Esophagus muscularis mucosa (tissue), 3 donors: ENCODE results near the gene TSPAN7.

Experiments
- POLR2AphosphoS5 ChIP-seq, 2 donors: sonication (generic); formaldehyde crosslinking; IDR thresholded peaks; one replicate each; pipeline ENCODE4 v1.6.1; 2017; ENCODE audit warnings: antibody characterized with exemption in 2 of 2
- TF ChIP-seq, protein P1 (sequence below), 3 experiments: fragments of 200-600 bp in 2 of 3; fragments of 450-650 bp in 1 of 3; sonication (generic) in 2 of 3; IDR thresholded peaks; one replicate each; pipeline ENCODE4 v1.5.1; 2017 to 2019; ENCODE audit warnings: antibody characterized with exemption in 3 of 3, mild to moderate bottlenecking in 2 of 3, moderate library complexity in 1 of 3

DNA sequence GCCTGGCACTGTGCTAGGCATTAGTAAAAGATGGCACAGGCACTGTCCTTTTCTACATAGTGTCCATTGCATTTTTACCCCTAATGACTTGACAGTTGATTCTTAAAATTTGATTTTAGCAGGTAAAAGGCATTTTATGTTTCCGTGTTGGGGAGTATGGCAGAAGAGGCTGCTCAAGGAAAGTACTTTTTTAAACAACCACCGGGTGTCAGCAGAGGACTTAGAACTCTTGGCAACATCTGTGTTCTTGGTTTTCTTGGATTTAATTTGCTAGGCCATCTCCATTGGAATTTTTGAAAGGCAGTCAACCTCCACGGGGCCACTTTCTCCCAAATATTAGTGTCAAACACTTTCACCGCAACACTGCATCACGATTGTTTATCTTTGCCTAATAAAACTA, 102.9 kb downstream of the TSPAN7 start:
- TF ChIP-seq, protein P1, sequence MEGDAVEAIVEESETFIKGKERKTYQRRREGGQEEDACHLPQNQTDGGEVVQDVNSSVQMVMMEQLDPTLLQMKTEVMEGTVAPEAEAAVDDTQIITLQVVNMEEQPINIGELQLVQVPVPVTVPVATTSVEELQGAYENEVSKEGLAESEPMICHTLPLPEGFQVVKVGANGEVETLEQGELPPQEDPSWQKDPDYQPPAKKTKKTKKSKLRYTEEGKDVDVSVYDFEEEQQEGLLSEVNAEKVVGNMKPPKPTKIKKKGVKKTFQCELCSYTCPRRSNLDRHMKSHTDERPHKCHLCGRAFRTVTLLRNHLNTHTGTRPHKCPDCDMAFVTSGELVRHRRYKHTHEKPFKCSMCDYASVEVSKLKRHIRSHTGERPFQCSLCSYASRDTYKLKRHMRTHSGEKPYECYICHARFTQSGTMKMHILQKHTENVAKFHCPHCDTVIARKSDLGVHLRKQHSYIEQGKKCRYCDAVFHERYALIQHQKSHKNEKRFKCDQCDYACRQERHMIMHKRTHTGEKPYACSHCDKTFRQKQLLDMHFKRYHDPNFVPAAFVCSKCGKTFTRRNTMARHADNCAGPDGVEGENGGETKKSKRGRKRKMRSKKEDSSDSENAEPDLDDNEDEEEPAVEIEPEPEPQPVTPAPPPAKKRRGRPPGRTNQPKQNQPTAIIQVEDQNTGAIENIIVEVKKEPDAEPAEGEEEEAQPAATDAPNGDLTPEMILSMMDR (IDR thresholded peaks at IDR 0.05) = peak; percentile 15 to 40 (median 28)
- no peak for TF ChIP-seq POLR2AphosphoS5 (IDR thresholded peaks at IDR 0.05)
